Measurements from ENCODE around the gene KDM2B.

KDM2B gene

DNA sequence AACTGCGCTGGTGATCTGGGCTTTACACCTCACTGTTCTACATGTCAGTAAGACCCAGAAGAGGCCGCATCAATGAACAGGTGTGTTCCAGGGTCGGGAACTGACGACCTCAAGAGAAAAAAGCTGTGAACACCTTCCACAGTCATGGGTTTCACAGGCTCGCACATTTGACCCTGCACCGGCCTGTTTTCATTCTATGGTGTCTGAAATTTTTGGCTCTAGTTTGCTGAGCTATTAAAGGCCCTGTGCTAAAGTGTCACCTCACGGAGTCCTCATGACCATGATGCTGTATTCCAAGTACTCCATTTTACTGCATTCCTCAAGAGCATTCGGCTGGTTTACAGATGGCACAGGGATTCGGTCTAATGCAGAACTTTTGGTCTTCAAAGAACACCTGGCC, 78.9 kb downstream of the KDM2B start:
- H3K9me3 ChIP-seq (ENCODE audit: control insufficient read depth, low read length): no peaks in the 10 kb centered on the region
- TF ChIP-seq, protein P1, sequence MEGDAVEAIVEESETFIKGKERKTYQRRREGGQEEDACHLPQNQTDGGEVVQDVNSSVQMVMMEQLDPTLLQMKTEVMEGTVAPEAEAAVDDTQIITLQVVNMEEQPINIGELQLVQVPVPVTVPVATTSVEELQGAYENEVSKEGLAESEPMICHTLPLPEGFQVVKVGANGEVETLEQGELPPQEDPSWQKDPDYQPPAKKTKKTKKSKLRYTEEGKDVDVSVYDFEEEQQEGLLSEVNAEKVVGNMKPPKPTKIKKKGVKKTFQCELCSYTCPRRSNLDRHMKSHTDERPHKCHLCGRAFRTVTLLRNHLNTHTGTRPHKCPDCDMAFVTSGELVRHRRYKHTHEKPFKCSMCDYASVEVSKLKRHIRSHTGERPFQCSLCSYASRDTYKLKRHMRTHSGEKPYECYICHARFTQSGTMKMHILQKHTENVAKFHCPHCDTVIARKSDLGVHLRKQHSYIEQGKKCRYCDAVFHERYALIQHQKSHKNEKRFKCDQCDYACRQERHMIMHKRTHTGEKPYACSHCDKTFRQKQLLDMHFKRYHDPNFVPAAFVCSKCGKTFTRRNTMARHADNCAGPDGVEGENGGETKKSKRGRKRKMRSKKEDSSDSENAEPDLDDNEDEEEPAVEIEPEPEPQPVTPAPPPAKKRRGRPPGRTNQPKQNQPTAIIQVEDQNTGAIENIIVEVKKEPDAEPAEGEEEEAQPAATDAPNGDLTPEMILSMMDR (IDR thresholded peaks at IDR 0.05): no peak
- H3K4me1 ChIP-seq: peaks cover 5% of the 10 kb centered on the region
- no peaks in the 10 kb centered on the region for H3K36me3 ChIP-seq (ENCODE audit: control insufficient read depth, insufficient read depth, low read length)
- H3K27ac ChIP-seq: no peak overlapping the region
- no peak overlapping the region for H3K4me3 ChIP-seq (ENCODE audit: low read depth, low read length)
- H3K9ac ChIP-seq: no peak overlapping the region
- H3K79me2 ChIP-seq: no peaks in the 10 kb centered on the region
- H2AFZ ChIP-seq: no peak overlapping the region
- no peaks in the 10 kb centered on the region for H3K27me3 ChIP-seq (ENCODE audit: control insufficient read depth, insufficient read depth, low read length)
- H3K4me2 ChIP-seq (ENCODE audit: low read length): no peak overlapping the region

DNA sequence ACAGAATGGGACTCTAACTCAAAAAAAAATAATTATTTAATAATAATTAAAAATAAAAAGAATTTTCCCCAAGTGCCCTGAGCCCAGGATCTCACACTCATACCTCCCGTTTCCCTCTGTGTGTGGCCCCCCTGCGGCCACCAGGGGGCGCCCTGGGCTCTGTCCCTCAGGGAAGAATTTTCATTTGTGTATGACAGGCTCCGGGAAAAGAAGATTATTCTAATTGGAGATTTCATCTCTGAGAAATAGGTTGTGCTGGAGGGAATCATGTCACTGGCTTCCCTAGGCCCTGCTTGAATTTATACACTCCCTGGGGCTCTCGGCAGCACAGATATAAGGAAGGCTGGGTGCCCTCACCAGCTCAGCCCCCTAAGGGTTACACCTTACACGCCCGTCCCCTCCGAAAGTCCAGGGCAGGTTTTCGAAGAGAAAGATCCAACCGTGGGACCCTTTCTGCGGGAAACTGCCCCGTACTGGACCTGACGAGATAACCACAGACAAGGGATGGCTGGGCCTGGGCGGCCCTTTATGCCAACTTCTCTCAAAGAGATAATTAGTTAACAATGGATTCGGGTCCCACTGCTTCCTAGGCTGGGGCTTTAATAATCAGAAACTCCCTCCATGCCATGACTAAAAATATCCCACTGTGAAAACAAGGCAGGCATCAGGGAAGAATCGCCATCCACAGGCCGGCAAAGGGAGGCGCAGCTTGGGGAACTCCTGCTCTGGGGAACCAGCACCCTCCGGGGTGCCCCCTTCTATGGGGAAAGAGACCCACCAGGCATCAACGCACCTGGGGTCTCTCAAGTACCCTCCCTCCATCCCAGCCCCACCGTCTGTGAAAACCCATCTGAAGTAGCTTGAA, 80.7 kb downstream of the KDM2B start:
- Histone ChIP-seq H3K27me3 (ENCODE audit: control insufficient read depth, insufficient read depth, low read length) (no peaks in the 10 kb centered on the region), H3K36me3 (ENCODE audit: control insufficient read depth, insufficient read depth, low read length) (no peaks in the 10 kb centered on the region), H2AFZ (no peak overlapping the region), H3K9me3 (ENCODE audit: control insufficient read depth, low read length) (no peaks in the 10 kb centered on the region), H3K4me1 (peaks cover 5% of the 10 kb centered on the region), H3K9ac (no peak overlapping the region), H3K4me3 (ENCODE audit: low read depth, low read length) (no peak overlapping the region), H3K27ac (no peak overlapping the region), H3K4me2 (ENCODE audit: low read length) (no peak overlapping the region), H3K79me2 (no peaks in the 10 kb centered on the region)
- TF ChIP-seq, protein P1 (IDR thresholded peaks at IDR 0.05): peak; percentile 91

DNA sequence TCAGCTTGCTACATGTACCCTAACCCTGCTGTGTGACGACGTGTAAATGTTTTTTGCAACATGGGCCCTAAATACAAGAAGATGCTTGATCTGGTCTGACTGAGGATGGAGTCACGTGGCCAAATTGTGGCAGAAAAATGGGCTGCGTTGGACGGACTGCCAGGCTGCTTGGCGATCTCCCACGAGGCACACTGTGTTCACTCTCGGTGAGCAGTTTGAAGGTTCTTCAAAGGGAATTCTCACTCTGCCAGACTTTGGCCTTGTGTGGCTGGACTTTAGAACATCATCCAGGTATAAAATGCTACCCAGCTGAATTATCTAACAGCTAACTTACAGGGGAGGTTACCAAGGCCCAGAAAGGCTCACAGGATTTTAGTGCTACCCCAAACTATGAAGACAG, 85.1 kb downstream of the KDM2B start:
- H3K27me3 ChIP-seq (ENCODE audit: control insufficient read depth, insufficient read depth, low read length): no peaks in the 10 kb centered on the region
- no peak overlapping the region for H3K4me2 ChIP-seq (ENCODE audit: low read length)
- no peak overlapping the region for H2AFZ ChIP-seq
- no peak overlapping the region for H3K9ac ChIP-seq
- H3K9me3 ChIP-seq (ENCODE audit: control insufficient read depth, low read length): no peaks in the 10 kb centered on the region
- H3K4me1 ChIP-seq: peaks cover 5% of the 10 kb centered on the region
- H3K27ac ChIP-seq: no peak overlapping the region
- TF ChIP-seq, protein P1 (IDR thresholded peaks at IDR 0.05): no peak
- H3K36me3 ChIP-seq (ENCODE audit: control insufficient read depth, insufficient read depth, low read length): no peaks in the 10 kb centered on the region
- no peak overlapping the region for H3K4me3 ChIP-seq (ENCODE audit: low read depth, low read length)
- peaks cover 5% of the 10 kb centered on the region for H3K79me2 ChIP-seq

DNA sequence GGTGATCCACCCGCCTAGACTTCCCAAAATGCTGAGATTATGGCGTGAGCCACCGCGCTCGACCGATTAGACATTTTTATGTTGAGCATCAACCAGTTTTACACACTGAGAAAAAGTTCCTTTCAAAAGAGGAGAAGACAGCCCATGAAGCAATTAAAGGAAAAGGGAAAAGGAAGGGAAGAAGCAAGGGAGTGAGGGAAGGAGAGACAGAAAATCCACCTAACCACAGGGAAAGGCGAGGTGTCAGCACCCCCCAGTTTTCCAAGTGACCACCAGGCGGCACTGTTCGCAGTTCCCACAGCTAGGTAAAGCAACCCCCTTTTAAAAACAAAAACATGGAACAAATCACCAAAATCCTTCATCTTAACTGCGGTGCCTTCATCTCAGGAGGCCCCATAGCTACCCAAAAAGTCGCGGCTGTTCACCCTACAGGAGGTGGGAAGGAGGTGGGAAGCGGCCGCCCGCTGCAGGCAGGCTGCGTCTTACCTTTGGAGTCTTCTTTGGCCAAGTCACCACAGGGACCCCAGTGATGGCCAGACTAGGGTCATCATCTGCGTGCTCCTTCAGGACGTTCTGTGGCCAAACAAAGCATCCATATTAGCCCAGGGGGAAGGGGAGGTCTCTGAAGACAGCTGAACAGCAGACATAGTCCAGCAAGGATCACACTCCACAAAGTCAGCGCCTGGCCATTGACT, 86.6 kb downstream of the KDM2B start:
- Histone ChIP-seq H3K4me3 (ENCODE audit: low read depth, low read length) (no peak overlapping the region), H3K27me3 (ENCODE audit: control insufficient read depth, insufficient read depth, low read length) (no peaks in the 10 kb centered on the region), H3K9me3 (ENCODE audit: control insufficient read depth, low read length) (no peaks in the 10 kb centered on the region), H2AFZ (no peak overlapping the region), H3K36me3 (ENCODE audit: control insufficient read depth, insufficient read depth, low read length) (no peaks in the 10 kb centered on the region), H3K79me2 (peaks cover 19% of the 10 kb centered on the region), H3K4me2 (ENCODE audit: low read length) (no peak overlapping the region), H3K4me1 (no peaks in the 10 kb centered on the region), H3K9ac (no peak overlapping the region), H3K27ac (no peak overlapping the region)
- TF ChIP-seq, protein P1 (IDR thresholded peaks at IDR 0.05): peak; percentile 73
